Measurements from ENCODE around the gene ESRRB. TPM values are rescaled to one million over a fixed set of nuclear protein-coding genes. Genes with fewer than 3 reads are reported as not detected.

Gene ESRRB
- total RNA-seq, 2 experiments from 2014 or later, result not detected

- ChIA-PET CTCF (interaction anchor here (2.0 kb wide), 1 partner anchor 300 kb away, joined by 7 read pairs; no protein-coding TSS in a partner anchor), POLR2A (no interaction called here)
Measured at GRCh38 chr14:76350671-76351070, 25.3 kb upstream of the ESRRB start.

DNA sequence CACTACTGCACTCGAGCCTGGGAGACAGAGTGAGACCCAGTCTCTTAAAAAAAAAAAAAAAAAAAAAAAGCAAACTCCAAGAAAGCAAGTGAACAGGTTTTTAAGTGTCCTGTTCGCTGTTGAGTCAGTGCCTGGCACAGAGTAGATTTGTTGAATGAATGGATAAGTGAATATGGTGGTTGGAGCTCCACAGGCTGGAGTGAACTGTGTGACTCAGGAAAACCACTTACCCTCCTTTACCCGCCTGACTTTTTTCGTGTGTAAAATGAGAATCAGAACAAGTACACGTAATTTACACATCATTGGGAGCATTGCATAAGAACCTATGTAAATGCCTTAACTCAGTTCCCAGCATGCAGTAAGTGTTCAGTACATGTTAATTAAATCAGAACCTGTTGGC is 24.0 kb upstream of the ESRRB start:
- CTCF ChIA-PET, result interaction anchor here (0.6 to 1.6 kb wide), 7 partner anchors 9 to 644 kb away, joined by 3 to 8 read pairs (median 3); no protein-coding TSS in a partner anchor
- POLR2A ChIA-PET, result no interaction called here

DNA sequence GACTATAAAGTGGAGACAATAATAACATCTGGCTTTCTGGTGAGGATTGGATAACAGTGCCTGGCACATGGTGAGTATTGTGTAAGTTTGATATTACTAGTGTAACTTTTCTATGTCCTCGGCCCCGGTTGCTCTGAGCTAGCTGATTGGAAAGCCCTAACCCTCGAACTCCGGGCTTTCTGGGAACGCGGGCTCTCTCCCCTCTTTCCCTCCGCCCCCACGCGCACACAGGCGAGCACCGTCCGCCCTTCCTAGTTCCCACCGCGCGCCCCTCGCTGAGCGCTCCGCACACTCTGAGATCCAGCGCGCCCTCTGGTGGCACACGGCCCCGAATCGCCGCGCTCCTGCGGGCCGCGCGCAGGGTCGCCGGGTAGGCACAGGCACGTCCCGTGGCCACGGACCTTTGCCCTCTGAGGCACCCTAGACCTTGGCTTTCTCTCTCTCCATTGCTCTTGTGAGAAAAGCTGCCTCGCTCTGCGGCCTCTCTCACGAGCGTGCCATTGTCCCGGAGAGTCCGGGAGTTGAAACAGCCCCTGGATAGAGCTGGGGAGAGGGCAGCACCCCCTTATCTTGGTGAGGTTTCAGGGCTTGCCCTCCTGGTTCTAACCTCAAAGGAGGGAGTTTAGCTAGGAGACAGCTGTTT is 23.2 kb upstream of the ESRRB start:
- CTCF ChIA-PET, result interaction anchor here (0.6 to 1.6 kb wide), 11 partner anchors 9 to 644 kb away, joined by 3 to 9 read pairs (median 3); no protein-coding TSS in a partner anchor
- POLR2A ChIA-PET, result no interaction called here

DNA sequence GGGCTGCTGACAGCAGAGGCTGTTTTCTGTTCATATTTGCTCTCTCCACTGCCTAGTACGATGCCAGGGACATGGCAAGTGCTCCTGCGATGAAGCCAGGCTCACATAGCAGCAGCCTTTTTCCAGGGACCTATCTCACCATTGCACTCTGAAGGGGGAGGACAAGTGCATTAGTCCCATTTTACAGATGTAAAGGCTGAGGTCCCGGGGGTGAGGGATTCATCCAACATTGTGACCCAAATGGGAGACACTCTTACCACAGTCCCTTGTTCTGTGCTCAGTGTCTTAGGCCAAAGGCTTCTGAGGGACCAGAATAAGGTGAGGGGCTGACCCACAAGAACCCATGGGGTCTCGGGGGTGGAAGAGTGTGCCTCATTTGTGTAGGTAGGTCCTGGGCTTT is 21.6 kb upstream of the ESRRB start:
- ChIA-PET CTCF (interaction anchor here (1.6 kb wide), 1 partner anchor 303 kb away, joined by 9 read pairs; no protein-coding TSS in a partner anchor), POLR2A (interaction anchor here (0.6 kb wide), 1 partner anchor 303 kb away, joined by 3 read pairs; no protein-coding TSS in a partner anchor)

DNA sequence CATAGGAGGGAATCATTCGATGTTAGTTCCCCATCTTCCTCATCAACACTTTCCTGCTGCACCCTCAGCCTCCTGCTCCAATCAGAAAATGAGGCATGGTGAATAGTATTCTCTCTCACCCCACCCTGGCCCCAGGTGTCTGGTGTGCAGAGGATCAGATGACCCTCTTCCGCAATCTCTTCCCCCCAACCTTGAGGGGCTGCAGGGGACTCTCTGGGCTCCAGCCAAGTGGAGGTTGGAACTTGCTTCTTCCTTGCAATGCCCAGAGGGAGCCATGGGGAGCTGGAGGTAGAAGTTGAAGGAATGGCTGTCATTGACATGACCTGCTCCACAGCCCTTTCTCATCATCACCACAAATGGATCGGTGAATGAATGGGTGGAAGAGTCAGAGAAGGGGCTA is 20.2 kb upstream of the ESRRB start:
- CTCF ChIA-PET, result no interaction called here
- POLR2A ChIA-PET, result no interaction called here

GRCh38 chr14:76371066-76371465 is 4.9 kb upstream of the ESRRB start:
- POLR2A ChIA-PET, result no interaction called here
- CTCF ChIA-PET, result no interaction called here

DNA sequence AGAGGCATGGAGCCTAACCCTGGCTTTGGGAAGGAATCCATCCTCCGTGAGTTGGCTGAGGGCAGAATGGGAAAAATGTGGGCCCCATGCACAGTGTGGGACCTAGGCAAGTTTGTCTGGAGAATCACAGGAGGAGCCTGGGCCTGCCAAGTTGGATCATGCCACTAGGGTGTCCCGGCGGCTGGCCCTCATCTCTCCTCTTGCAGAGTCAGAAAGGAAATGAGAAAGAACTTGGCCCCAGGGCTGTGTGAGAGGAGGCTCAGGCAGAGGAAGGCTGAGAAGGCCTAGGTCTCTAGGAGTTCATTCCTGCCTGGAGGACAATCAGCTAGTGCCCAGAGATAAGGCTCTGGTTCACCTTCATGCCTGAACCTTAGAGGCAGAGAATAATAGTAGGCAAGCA is 2.5 kb upstream of the ESRRB start:
- CTCF ChIA-PET, result interaction anchor here (0.9 kb wide), 1 partner anchor 323 kb away, joined by 3 read pairs; no protein-coding TSS in a partner anchor
- POLR2A ChIA-PET, result no interaction called here

GRCh38 chr14:76375484-76375883 is 453 bp upstream of the ESRRB start:
- CTCF ChIA-PET, result no interaction called here
- POLR2A ChIA-PET, result no interaction called here

GRCh38 chr14:76376409-76376877 is 506 bp downstream of the ESRRB start:
- ChIA-PET POLR2A (no interaction called here), CTCF (interaction anchor here (0.7 kb wide), 1 partner anchor 11 kb away, joined by 3 read pairs; no protein-coding TSS in a partner anchor)

- POLR2A ChIA-PET, result no interaction called here
- CTCF ChIA-PET, result no interaction called here
Measured at GRCh38 chr14:76376878-76377734, 1.2 kb downstream of the ESRRB start.

- POLR2A ChIA-PET, result no interaction called here
Measured at GRCh38 chr14:76377735-76378074, 1.8 kb downstream of the ESRRB start.

DNA sequence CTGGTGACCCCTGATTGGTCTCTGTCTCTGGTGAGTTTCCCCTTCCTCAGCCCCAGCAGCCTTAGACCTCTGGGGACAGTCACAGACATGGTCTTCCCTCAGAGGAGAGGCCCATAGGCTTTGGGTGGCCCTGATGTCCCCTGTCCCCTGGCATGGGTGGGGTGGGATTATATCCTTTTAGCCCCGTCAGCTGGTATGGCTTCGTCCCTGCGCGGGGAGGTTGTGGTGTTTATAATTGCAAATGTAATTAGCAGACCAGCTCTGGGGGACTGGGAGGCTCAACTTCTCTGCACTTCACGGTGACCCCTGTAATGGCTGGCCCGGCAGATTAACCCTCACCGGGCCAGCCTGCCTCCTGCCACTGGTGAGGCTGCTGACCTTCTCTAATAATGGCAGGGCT is 5.1 kb downstream of the ESRRB start:
- POLR2A ChIA-PET, result no interaction called here

More at GRCh38 chr14:76377735-76378074, 1.8 kb downstream of the ESRRB start:
- CTCF ChIA-PET, result no interaction called here

DNA sequence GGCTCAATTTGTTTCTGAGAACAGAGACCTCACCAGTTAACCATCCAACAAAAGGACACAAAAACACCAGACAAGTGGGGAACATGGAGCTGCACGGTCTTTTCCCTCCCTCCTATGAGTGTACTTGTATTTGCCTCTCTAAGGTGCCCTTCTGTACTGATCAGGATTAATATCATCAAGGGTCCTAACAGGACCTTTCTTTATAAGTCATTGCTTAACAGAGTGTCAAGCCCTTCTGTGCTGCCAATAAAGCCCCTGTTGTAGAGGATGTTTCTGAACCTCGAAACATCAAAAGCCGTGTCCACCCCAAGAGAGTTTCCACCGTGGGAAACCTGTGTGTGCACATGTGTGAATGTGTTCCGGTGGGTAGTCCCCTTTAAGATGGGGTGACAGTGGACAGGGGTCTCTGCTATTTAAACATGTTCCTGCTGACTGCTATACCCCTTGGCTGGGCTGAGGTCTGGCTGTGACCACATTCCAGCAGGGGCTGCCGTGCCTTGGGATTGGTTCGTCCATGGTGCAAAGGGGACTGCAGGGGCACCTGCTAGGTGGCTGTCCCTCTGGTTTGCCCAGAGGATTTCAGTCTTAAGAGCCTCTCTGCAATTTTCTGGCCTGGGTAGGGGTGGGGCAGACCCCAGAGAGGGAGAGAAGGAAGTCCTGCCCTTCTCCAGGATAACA is 6.0 kb downstream of the ESRRB start:
- ChIA-PET POLR2A (no interaction called here), CTCF (no interaction called here)

More for the DNA sequence above, 5.1 kb downstream of the ESRRB start:
- CTCF ChIA-PET, result no interaction called here

DNA sequence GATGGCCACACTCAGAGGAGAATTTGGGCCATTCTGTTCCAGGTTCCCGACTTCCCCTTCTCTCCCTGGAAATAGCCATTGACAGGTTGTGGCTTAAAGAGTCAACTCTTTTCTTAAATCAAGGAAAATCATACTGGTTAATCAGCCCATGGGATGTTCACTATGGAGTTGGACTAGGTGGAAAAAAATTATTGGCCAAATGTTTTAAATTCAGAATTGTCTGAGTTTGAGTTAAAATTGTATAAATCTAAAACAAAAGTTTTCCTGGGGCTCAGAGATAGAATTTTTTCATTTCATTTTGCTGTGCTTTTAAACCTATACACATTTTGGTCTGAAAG is 6.5 kb downstream of the ESRRB start:
- CTCF ChIA-PET, result no interaction called here
- POLR2A ChIA-PET, result no interaction called here

DNA sequence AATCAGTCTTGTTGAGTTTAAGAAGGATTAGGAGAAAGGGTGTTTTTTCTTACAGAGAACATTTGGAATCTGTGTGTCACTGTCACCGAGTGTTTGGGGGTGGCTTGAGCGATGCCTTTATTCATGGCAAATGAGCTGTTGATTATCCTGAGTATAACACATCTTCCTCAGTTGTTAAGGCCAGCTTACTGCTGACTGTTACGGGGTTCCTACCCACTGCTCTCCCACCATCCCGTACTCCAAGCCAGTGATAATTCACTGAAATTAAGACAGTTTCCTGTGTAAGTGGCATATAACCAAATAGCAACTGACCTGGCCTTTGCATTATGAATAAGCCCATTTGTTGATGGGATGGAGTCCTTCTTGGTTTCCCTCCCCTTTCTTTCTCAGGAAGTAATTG is 9.5 kb downstream of the ESRRB start:
- ChIA-PET CTCF (no interaction called here), POLR2A (no interaction called here)

GRCh38 chr14:76386944-76387782 is 11.2 kb downstream of the ESRRB start:
- POLR2A ChIA-PET, result no interaction called here
- CTCF ChIA-PET, result interaction anchor here (0.7 to 1.7 kb wide), 8 partner anchors 11 to 338 kb away, joined by 3 to 8 read pairs (median 3); partner anchors contain the start of gene ESRRB

DNA sequence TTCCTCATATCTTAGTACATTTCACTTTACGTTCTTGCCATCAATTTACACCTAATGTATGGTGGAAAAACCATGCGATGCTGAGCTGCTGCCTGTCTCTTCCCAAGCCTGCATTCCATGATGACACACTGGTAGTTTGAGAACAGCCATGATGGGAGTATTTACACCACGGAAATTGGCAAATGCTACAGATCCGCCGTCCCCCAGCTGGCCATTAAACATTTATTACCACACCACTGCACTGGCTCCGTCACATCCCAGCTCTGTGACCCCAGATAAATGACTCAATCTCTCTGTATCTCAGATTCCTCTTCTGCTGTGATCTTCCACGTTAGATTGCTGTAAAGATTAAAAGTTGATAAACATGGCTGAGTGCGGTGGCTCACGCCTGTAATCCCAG is 13.9 kb downstream of the ESRRB start:
- ChIA-PET POLR2A (no interaction called here), CTCF (interaction anchor here (0.9 kb wide), 1 partner anchor 339 kb away, joined by 3 read pairs; no protein-coding TSS in a partner anchor)

DNA sequence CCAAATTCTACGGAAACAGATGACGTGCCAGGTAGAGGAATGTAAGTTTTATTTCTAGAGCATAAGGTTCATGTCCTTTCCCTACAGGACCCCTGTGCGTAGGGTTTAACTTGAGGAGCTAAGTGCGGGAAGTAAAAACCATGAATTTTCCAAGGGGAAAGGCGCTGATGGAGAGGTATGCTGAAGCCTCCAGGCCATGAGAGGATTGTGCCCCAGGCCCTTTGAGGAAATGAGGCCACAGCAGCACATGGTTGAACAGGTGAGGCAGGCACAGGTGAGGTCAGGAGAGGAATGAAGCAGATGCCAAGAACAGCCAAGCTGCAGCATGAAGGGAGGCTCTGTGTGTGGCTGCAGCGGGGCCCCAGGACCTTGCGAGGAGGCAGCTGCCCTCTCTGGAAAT is 14.7 kb downstream of the ESRRB start:
- ChIA-PET CTCF (no interaction called here), POLR2A (no interaction called here)

GRCh38 chr14:76391981-76392690 is 16.2 kb downstream of the ESRRB start:
- ChIA-PET POLR2A (no interaction called here), CTCF (no interaction called here)
